H1 (cell line): ENCODE results near the gene SCN1B. TPM values are rescaled to one million over a fixed set of nuclear protein-coding genes. Genes with fewer than 3 reads are reported as not detected.
"Not testable (repeated sequence)": the region's sequence is repeated elsewhere in the genome, so short reads cannot be mapped to it uniquely, and the experiment has no call there.

Experiments used
- CTCF ChIA-PET: fragments of 300-600 bp; sonication (Branson Sonifier 250); formaldehyde crosslinking; loops from one replicate; lab custom pipeline; 2021; ENCODE audit not compliant: partially characterized antibody; lab: Charles Lee
- POLR2A ChIA-PET: fragments of 300-600 bp; sonication (Branson Sonifier 250); formaldehyde crosslinking; loops from one replicate; lab custom pipeline; 2021; ENCODE audit warnings: inconsistent platforms; ENCODE audit not compliant: partially characterized antibody; lab: Charles Lee
- DNase-seq, 2 experiments: peaks; one replicate each; pipeline versions ENCODE4 v3.0.0 to v3.0.0-alpha.2; 2010 to 2022; ENCODE audit warnings: low spot score in 2 of 2, low read depth in 1 of 2, mixed read lengths in 1 of 2
- FAIRE-seq: peaks from 2 replicates; lab custom pipeline; 2011; peaks lifted over from hg19 to GRCh38; lab: Jason Lieb, UNC
- H2AFZ ChIP-seq: 2 replicates; pipeline ENCODE4 v1.8.1; 2012; ENCODE audit warnings: low read length, inconsistent platforms
- H2AK5ac ChIP-seq: 2 replicates; pipeline ENCODE4 v1.6.1; 2013; ENCODE audit warnings: low read depth, low read length
- H2BK120ac ChIP-seq: replicated peaks from 2 replicates; pipeline ENCODE3; 2013; ENCODE audit warnings: low read depth, low read length, inconsistent platforms
- H2BK12ac ChIP-seq: 2 replicates; pipeline ENCODE4 v1.6.1; 2013; ENCODE audit warnings: low read depth, low read length
- H2BK15ac ChIP-seq: 2 replicates; pipeline ENCODE4 v1.6.1; 2013; ENCODE audit warnings: low read length
- H2BK20ac ChIP-seq: 2 replicates; pipeline ENCODE4 v1.6.1; 2013; ENCODE audit warnings: low read length
- H2BK5ac ChIP-seq: 2 replicates; pipeline ENCODE4 v1.6.1; 2013; ENCODE audit warnings: low read depth, low read length
- H3K14ac ChIP-seq: 2 replicates; pipeline ENCODE4 v1.6.1; 2013; ENCODE audit warnings: inconsistent platforms; ENCODE audit not compliant: insufficient read length
- H3K18ac ChIP-seq: 2 replicates; pipeline ENCODE4 v1.6.1; 2013; ENCODE audit warnings: low read length; ENCODE audit errors: extremely low read depth
- H3K23ac ChIP-seq: 2 replicates; pipeline ENCODE4 v1.6.1; 2013; ENCODE audit warnings: inconsistent platforms; ENCODE audit not compliant: insufficient read length
- H3K23me2 ChIP-seq: 2 replicates; pipeline ENCODE4 v1.6.1; 2013; ENCODE audit warnings: low read depth, low read length
- H3K27ac ChIP-seq: 2 replicates; pipeline ENCODE4 v1.6.1; 2011; ENCODE audit warnings: low read depth, low read length, inconsistent platforms
- H3K27me3 ChIP-seq, 4 experiments: replicated peaks in 1 of 4; 1 replicate in 1 of 4; 2 replicates in 3 of 4; pipeline versions ENCODE4 v1.6.1 to v1.8.1; 2011 to 2013; ENCODE audit warnings: low read length in 3 of 4, mild to moderate bottlenecking in 3 of 4, inconsistent platforms in 2 of 4, mixed read lengths in 2 of 4, moderate library complexity in 1 of 4; ENCODE audit not compliant: control insufficient read depth in 3 of 4, insufficient read depth in 3 of 4; ENCODE audit errors: extremely low read depth in 1 of 4
- H3K36me3 ChIP-seq, 4 experiments: 2 replicates each; pipeline versions ENCODE4 v1.6.1 to v1.8.1; 2011 to 2013; ENCODE audit warnings: mild to moderate bottlenecking in 4 of 4, low read length in 3 of 4, moderate library complexity in 2 of 4, control low read depth in 1 of 4, inconsistent platforms in 1 of 4; ENCODE audit not compliant: insufficient read depth in 4 of 4, control insufficient read depth in 2 of 4
- H3K4ac ChIP-seq: replicated peaks from 2 replicates; pipeline ENCODE3; 2013; ENCODE audit warnings: low read length, low read depth, mixed read lengths, inconsistent platforms; ENCODE audit not compliant: insufficient read length
- H3K4me1 ChIP-seq, 4 experiments: replicated peaks in 1 of 4; 1 replicate in 1 of 4; 2 replicates in 3 of 4; pipeline versions ENCODE4 v1.6.1 to v1.8.1; 2011 to 2013; ENCODE audit warnings: low read length in 3 of 4, inconsistent platforms in 2 of 4, mixed read lengths in 1 of 4; ENCODE audit not compliant: insufficient read depth in 4 of 4, control insufficient read depth in 3 of 4
- H3K4me2 ChIP-seq, 2 experiments: 2 replicates each; pipeline versions ENCODE4 v1.6.1 to v1.8.1; 2011 to 2013; ENCODE audit warnings: low read depth in 2 of 2, low read length in 2 of 2, control low read depth in 1 of 2, inconsistent platforms in 1 of 2, mild to moderate bottlenecking in 1 of 2; ENCODE audit not compliant: insufficient read depth in 1 of 2
- H3K4me3 ChIP-seq, 4 experiments: fragments of 200-600, 300-600 bp in 1 of 4; sonication (generic), shearing (Covaris generic), sonication (Bioruptor Twin) in 1 of 4; 2 replicates each; pipeline versions ENCODE4 v1.5.1 to v1.8.1; 2011 to 2016; ENCODE audit warnings: low read length in 4 of 4, low read depth in 3 of 4, control low read depth in 2 of 4, inconsistent platforms in 2 of 4, mild to moderate bottlenecking in 2 of 4, mixed read lengths in 1 of 4, moderate library complexity in 1 of 4; ENCODE audit not compliant: insufficient read depth in 2 of 4; ENCODE audit errors: extremely low read depth in 1 of 4
- H3K56ac ChIP-seq: replicated peaks from 2 replicates; pipeline ENCODE3; 2013; ENCODE audit warnings: low read depth, mild to moderate bottlenecking, mixed read lengths, low read length, inconsistent platforms; ENCODE audit not compliant: insufficient read length
- H3K79me1 ChIP-seq: 2 replicates; pipeline ENCODE4 v1.6.1; 2013; ENCODE audit warnings: low read depth, low read length, control low read depth
- H3K79me2 ChIP-seq, 2 experiments: 2 replicates each; pipeline versions ENCODE4 v1.6.1 to v1.8.1; 2012 to 2013; ENCODE audit warnings: low read length in 2 of 2, mild to moderate bottlenecking in 2 of 2, inconsistent platforms in 1 of 2; ENCODE audit not compliant: insufficient read depth in 2 of 2, control insufficient read depth in 1 of 2
- H3K9ac ChIP-seq, 4 experiments: replicated peaks in 1 of 4; 1 replicate in 1 of 4; 2 replicates in 3 of 4; pipeline versions ENCODE4 v1.6.1 to v1.8.1; 2011 to 2013; ENCODE audit warnings: low read depth in 3 of 4, low read length in 3 of 4, control low read depth in 2 of 4, mild to moderate bottlenecking in 2 of 4, moderate library complexity in 2 of 4, inconsistent platforms in 1 of 4; ENCODE audit errors: extremely low read depth in 1 of 4
- H3K9me3 ChIP-seq, 2 experiments: 2 replicates each; pipeline versions ENCODE4 v1.6.1 to v1.8.1; 2012 to 2013; ENCODE audit warnings: mild to moderate bottlenecking in 2 of 2, moderate library complexity in 2 of 2, control low read depth in 1 of 2, inconsistent platforms in 1 of 2, low read depth in 1 of 2, low read length in 1 of 2, mixed read lengths in 1 of 2; ENCODE audit not compliant: insufficient read depth in 2 of 2
- H4K20me1 ChIP-seq, 2 experiments: replicated peaks in 1 of 2; 2 replicates each; pipeline versions ENCODE3 to v1.8.1; 2011 to 2013; ENCODE audit warnings: inconsistent platforms in 2 of 2, low read length in 2 of 2, mild to moderate bottlenecking in 1 of 2; ENCODE audit not compliant: insufficient read depth in 2 of 2, control insufficient read depth in 1 of 2
- H4K5ac ChIP-seq: 2 replicates; pipeline ENCODE4 v1.6.1; 2013; ENCODE audit warnings: low read length, low read depth, mixed read lengths, inconsistent platforms; ENCODE audit not compliant: insufficient read length
- H4K8ac ChIP-seq: 2 replicates; pipeline ENCODE4 v1.8.0; 2013; ENCODE audit warnings: mild to moderate bottlenecking, moderate library complexity, low read length, inconsistent platforms; ENCODE audit not compliant: insufficient read depth; ENCODE audit errors: extremely low read depth
- H4K91ac ChIP-seq: replicated peaks from 2 replicates; pipeline ENCODE3; 2013; ENCODE audit warnings: low read length, mixed read lengths, inconsistent platforms; ENCODE audit not compliant: insufficient read length
- SP1 ChIP-seq: IDR thresholded peaks from 2 replicates; pipeline ENCODE4 v1.6.1; 2011; ENCODE audit warnings: low read depth, low read length
- WGBS, 2 experiments: shearing (Covaris generic) in 1 of 2; methylation state at CpG; one replicate each; pipeline versions ENCODE4 v1.1.6 to v1.1.7; 2013 to 2015; ENCODE audit warnings: low lambda C conversion rate in 2 of 2, mixed read lengths in 2 of 2, inconsistent platforms in 1 of 2, low coverage in 1 of 2, missing lambda C conversion rate in 1 of 2; ENCODE audit not compliant: insufficient replicate concordance in 2 of 2, insufficient coverage in 1 of 2, insufficient read length in 1 of 2; ENCODE audit errors: extremely low coverage in 1 of 2, missing lambda C conversion rate in 1 of 2; 5-methylcytosine and 5-hydroxymethylcytosine counted together
- polyA plus RNA-seq, 7 experiments: library from polyadenylated mRNA; depleted of rRNA in 3 of 7; stranded (reverse) in 5 of 7; unstranded in 2 of 7; fragments of >200 nt in 5 of 7; fragments of 200-250 nt in 2 of 7; gene quantifications; 1 replicate in 5 of 7; 2 replicates in 1 of 7; 4 replicates in 1 of 7; pipeline versions ENCODE4 v1.2.1 to v1.2.3, GENCODE V29; 2011 to 2013; ENCODE audit warnings: missing spikeins in 2 of 7, mixed read lengths in 2 of 7
- total RNA-seq: library from RNA; stranded (reverse); fragmentation: NEBNext Ultra II Directional; extraction: Animal tissue kit (Norgen Biotek cat#: 25700); gene quantifications from 2 replicates; pipeline ENCODE4 v1.2.1, GENCODE V29; 2021
- TF ChIP-seq, protein P1 (sequence below): IDR thresholded peaks from 2 replicates; pipeline ENCODE4 v1.6.1; 2011; ENCODE audit warnings: low read length, improper control_type of control experiment

SCN1B gene
- total and polyA plus RNA-seq, 2 of the 8 experiments (the other 6 are each of a cell fraction or from before 2014, with no cell fraction given) = 3.1 to 3.5 TPM

DNA sequence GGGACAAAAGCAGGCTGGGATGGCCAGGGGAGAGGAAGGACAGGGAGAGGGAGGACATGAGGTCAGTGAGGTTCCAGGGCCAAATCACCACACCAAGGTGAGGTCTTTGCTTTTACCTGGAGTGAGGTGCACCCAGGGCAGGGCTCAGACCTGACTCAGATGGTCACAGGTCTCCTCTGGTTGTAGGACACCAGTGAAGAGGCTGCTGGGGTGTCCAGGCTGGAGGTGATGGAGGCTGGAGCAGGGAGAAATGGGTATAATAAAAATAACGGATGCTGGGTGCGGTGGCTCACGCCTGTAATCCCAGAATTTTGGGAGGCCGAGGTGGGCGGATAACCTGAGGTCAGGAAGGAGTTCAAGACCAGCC is 23.3 kb upstream of the SCN1B start (continued):
- TF ChIP-seq, protein P1, sequence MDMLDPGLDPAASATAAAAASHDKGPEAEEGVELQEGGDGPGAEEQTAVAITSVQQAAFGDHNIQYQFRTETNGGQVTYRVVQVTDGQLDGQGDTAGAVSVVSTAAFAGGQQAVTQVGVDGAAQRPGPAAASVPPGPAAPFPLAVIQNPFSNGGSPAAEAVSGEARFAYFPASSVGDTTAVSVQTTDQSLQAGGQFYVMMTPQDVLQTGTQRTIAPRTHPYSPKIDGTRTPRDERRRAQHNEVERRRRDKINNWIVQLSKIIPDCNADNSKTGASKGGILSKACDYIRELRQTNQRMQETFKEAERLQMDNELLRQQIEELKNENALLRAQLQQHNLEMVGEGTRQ = no peak
- no peak for TF ChIP-seq SP1
- TF ChIP-seq, all 59 proteins: peak for 0

DNA sequence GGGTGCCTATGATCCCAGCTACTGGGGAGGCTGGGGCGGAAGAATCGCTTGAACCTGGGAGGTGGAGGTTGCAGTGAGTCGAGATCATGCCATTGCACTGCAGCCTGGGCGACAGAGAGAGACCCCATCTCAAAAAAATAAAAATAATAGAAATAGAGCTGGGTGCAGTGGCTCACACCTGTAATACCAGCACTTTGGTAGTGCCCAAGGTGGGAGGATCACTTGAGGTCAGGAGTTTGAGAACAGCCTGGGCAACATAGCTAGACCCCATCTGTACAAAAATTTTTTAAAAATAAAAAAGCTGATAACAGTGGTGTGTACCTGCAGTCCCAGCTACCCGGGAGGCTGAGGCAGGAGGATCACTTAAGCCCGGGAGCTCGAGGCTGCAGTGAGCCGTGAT is 22.8 kb upstream of the SCN1B start:
- not testable (repeated sequence) for H4K8ac ChIP-seq, H3K27ac ChIP-seq, H3K23ac ChIP-seq, H3K14ac ChIP-seq, H2AFZ ChIP-seq, DNase-seq, H3K18ac ChIP-seq, H2BK120ac ChIP-seq, H3K23me2 ChIP-seq, H3K4me2 ChIP-seq, H3K9ac ChIP-seq, FAIRE-seq, H4K91ac ChIP-seq, H2BK15ac ChIP-seq, H2BK12ac ChIP-seq, H3K9me3 ChIP-seq, H3K27me3 ChIP-seq, H2BK5ac ChIP-seq, H3K4ac ChIP-seq, H3K56ac ChIP-seq, H2AK5ac ChIP-seq, H2BK20ac ChIP-seq, H4K5ac ChIP-seq, H3K4me3 ChIP-seq
- WGBS, 2 experiments = 96% methylated on average over 8 of the region's 8 CpGs; no CpG with 5 or more reads in 1 of the 2 experiments
- Histone ChIP-seq H3K79me1 (peaks cover 15% of the 10 kb centered on the region), H3K36me3 (peaks cover 27 to 52% (median 43%) of the 10 kb centered on the region in 4 experiments), H3K4me1 (peaks cover 5 to 16% (median 8%) of the 10 kb centered on the region in 4 experiments), H3K79me2 (peaks cover 19 to 51% of the 10 kb centered on the region in 2 experiments), H4K20me1 (peaks cover 26 to 43% of the 10 kb centered on the region in 2 experiments)
- CTCF ChIA-PET = interaction anchor here (0.6 to 12.2 kb wide), 5 partner anchors 12 to 1880 kb away, joined by 3 to 174 read pairs (median 3); no protein-coding TSS in a partner anchor
- POLR2A ChIA-PET = interaction anchor here (0.9 to 24.8 kb wide), 7 partner anchors 3 to 169 kb away, joined by 3 to 366 read pairs (median 5); partner anchors contain the start of genes GRAMD1A and SCN1B
